ENCODE measurements around the gene MAEL. TPM values are rescaled to one million over a fixed set of nuclear protein-coding genes. Genes with fewer than 3 reads are reported as not detected.

The MAEL gene
- total and polyA plus RNA-seq, 2 of the 13 experiments (the other 11 are each of a cell fraction or from before 2014, with no cell fraction given), result not detected

- no peaks in the 10 kb centered on the region for H3K4me1 ChIP-seq (ENCODE audit: insufficient read depth, low read length)
- 0% methylated on average over 2 of the region's 2 CpGs for WGBS (ENCODE audit: low lambda C conversion rate)
- BruUV-seq (replicated peaks), result no TSS peak
- H2AFZ ChIP-seq (ENCODE audit: low read length), result no peak overlapping the region
- H3K9me3 ChIP-seq (ENCODE audit: low read length), result no peaks in the 10 kb centered on the region
- no peak overlapping the region for H3K9ac ChIP-seq (ENCODE audit: insufficient read depth, low read depth, low read length)
- no peak for DNase-seq (ENCODE audit: low spot score)
- H3K27ac ChIP-seq (ENCODE audit: extremely low read length, insufficient read depth, low read length), result no peak overlapping the region
- no peak for ATAC-seq
- no peaks in the 10 kb centered on the region for H3K79me2 ChIP-seq (ENCODE audit: insufficient read depth, low read length)
- TF ChIP-seq ZNF772 (CRISPR knock-in tag; IDR thresholded peaks at IDR 0.05), result no peak
- TF ChIP-seq BRCA1 (CRISPR knock-in tag; IDR thresholded peaks at IDR 0.05), result no peak
- no peak for TF ChIP-seq ZNF280B (CRISPR knock-in tag; IDR thresholded peaks at IDR 0.05; ENCODE audit: borderline replicate concordance)
- TF ChIP-seq NCOR1 (IDR thresholded peaks at IDR 0.05; ENCODE audit: borderline replicate concordance, low read length), result no peak
- no peak for TF ChIP-seq KLF15 (CRISPR knock-in tag; IDR thresholded peaks at IDR 0.05; ENCODE audit: borderline replicate concordance)
- no peak for TF ChIP-seq MXD3 (CRISPR knock-in tag; IDR thresholded peaks at IDR 0.05)
- no peak for TF ChIP-seq ZNF460 (CRISPR knock-in tag; IDR thresholded peaks at IDR 0.05; ENCODE audit: borderline replicate concordance)
- no peak for TF ChIP-seq CENPT (CRISPR knock-in tag; IDR thresholded peaks at IDR 0.05; ENCODE audit: low read depth)
- no peak for TF ChIP-seq ZNF20 (CRISPR knock-in tag; IDR thresholded peaks at IDR 0.05)
- TF ChIP-seq ZNF484 (CRISPR knock-in tag; IDR thresholded peaks at IDR 0.05; ENCODE audit: borderline replicate concordance, low read depth), result no peak
- TF ChIP-seq ZNF550 (CRISPR knock-in tag; IDR thresholded peaks at IDR 0.05; ENCODE audit: borderline replicate concordance), result no peak
- no peaks in the 10 kb centered on the region for H4K20me1 ChIP-seq (ENCODE audit: insufficient read depth, low read length)
- POLR2A ChIA-PET, result no interaction called here
- H3K36me3 ChIP-seq (replicated peaks in 1 of 2; ENCODE audit: control insufficient read depth in 1 of 2, insufficient read depth in 2 of 2, low read length in 2 of 2), result no peaks in the 10 kb centered on the region
- FAIRE-seq, result no peak
- no peak overlapping the region for H3K4me2 ChIP-seq (ENCODE audit: low read depth, low read length)
- CTCF ChIA-PET (ENCODE audit: low intra/inter-chr PET ratio, low total read pairs), result no interaction called here
- no peak overlapping the region for H3K4me3 ChIP-seq (replicated peaks in 1 of 3; ENCODE audit: insufficient read depth in 1 of 3, low read depth in 2 of 3, low read length in 3 of 3)
- in situ Hi-C loops (cut with HindIII; ENCODE audit: extremely low pct_ligation_motif_present, low pct_unique_long_range_greater_than_20kb) (no loop called here), intact Hi-C loops (cut with micrococcal nuclease; ENCODE audit: unreplicated experiment) (no loop called here)
- H3K27me3 ChIP-seq (ENCODE audit: control insufficient read depth in 1 of 2, insufficient read depth in 2 of 2, low read length in 2 of 2), result no peaks in the 10 kb centered on the region
These were observed 23.5 kb downstream of the MAEL start for GRCh38 chr1:167012570-167012969.

Measured in HepG2 (cell line).